ENCODE data around the gene ZBED6. TPM values are rescaled to one million over a fixed set of nuclear protein-coding genes. Genes with fewer than 3 reads are reported as not detected.

ZBED6 gene, protein sequence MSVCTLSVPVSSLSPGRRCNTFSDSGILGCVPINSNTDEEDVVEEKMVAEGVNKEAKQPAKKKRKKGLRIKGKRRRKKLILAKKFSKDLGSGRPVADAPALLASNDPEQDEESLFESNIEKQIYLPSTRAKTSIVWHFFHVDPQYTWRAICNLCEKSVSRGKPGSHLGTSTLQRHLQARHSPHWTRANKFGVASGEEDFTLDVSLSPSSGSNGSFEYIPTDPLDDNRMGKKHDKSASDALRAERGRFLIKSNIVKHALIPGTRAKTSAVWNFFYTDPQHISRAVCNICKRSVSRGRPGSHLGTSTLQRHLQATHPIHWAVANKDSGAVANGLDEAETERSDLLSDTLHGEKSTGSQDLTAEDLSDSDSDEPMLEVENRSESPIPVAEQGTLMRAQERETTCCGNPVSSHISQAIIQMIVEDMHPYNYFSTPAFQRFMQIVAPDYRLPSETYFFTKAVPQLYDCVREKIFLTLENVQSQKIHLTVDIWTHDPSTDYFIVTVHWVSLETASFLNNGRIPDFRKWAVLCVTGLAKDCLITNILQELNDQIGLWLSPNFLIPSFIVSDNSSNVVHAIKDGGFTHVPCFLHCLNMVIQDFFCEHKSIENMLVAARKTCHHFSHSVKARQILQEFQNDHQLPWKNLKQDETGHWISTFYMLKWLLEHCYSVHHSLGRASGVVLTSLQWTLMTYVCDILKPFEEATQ (N-terminal part only)
- polyA plus RNA-seq (2012; rRNA removed) = 2.5 and 3.2 TPM in 2 replicates
- polyA plus RNA-seq (2012; cell fraction: cytosol; rRNA removed) = 1.6 and 2.4 TPM in 2 replicates
- polyA plus RNA-seq (2012; cell fraction: nucleus; rRNA removed) = 3.7 and 6.8 TPM in 2 replicates

DNA sequence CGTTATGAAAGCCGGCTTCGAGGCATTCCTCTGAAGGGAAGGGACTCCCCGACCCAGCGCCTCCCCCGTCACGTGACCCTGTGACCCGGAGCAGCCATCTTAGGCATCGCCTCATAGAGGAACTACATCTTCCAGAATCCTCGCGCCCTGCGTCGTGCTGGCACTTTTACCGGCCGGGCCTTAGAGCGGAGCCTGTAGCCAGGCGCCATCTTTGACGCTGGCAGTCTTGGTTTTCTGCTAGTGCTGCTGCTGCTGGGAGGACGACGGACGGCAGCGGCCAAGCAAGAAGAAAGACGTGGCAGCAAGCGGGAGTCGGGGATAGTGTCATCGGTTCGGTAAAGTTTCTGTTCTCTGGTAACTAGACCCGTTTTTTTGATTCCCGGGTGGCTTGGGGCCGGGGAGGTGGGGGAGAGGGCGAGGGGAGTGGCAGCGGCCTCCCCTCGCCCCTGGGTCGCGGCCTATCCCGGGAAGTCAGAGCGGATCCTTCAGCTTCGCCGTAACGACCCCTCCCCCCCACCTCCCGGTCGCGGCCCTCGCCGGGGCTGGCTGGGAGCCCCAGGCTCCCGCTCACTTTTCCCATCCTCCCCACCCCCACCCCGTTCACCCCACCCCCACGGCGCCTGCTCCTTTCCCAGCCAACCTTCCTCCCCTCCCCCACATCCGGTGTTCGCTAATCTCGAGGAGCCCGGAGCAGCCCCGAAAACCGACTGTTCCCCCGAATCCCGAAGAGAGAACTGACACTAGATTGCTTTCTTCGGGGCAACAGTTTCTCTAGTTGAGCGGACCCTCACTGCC lies at the start of gene ZBED6, which contains the start of gene ZC3H11A:
Gene ZBED6 (plus strand): TSS at position 183 of the 795 bp plus-strand sequence. CDS start 1,900 bp downstream, outside the sequence.
Gene ZC3H11A (plus strand): TSS at position 183 of the 795 bp plus-strand sequence. CDS start 21,448 bp downstream, outside the sequence.
- Histone ChIP-seq H3K27ac (ENCODE audit: low read depth in 2 of 2, low read length in 1 of 2) (peak within 1 kb of the TSS; percentile 96 to 97), H2AFZ (ENCODE audit: low read depth) (peak within 1 kb of the TSS; percentile 98), H3K4me1 (ENCODE audit: control insufficient read depth in 1 of 2, insufficient read depth in 2 of 2, low read depth in 1 of 2, low read length in 1 of 2) (peaks cover 21 to 33% of the 10 kb centered on the region in 2 experiments; a peak in 3 of 4 replicates), H3F3A (replicated peaks; ENCODE audit: insufficient read depth) (peaks cover 11% of the 10 kb centered on the region), H3K4me3 (ENCODE audit: low read depth in 2 of 2, low read length in 1 of 2) (peak within 1 kb of the TSS; percentile 69 to 93), H3K9me3 (no peaks in the 10 kb centered on the region), H3K4me2 (peak within 1 kb of the TSS; percentile 95), H3K9me2 (no peaks in the 10 kb centered on the region), H4K20me1 (ENCODE audit: insufficient read depth) (peaks cover 43% of the 10 kb centered on the region), H3K9ac (peak within 1 kb of the TSS; percentile 97), H3K36me3 (replicated peaks in 1 of 2; ENCODE audit: control insufficient read depth in 1 of 2, insufficient read depth in 2 of 2, low read length in 1 of 2) (peaks cover 32 to 40% of the 10 kb centered on the region in 2 experiments), H3K79me2 (ENCODE audit: insufficient read depth) (peaks cover 48% of the 10 kb centered on the region), H3K27me3 (ENCODE audit: insufficient read depth) (no peaks in the 10 kb centered on the region)
- CTCF ChIA-PET = interaction anchor here (0.6 to 1.0 kb wide), 2 partner anchors 9 to 93 kb away, joined by 4 read pairs; no protein-coding TSS in a partner anchor
- DNase-seq = peak; percentile 93
- WGBS (ENCODE audit: low lambda C conversion rate) = 2% methylated on average over 49 of the region's 59 CpGs
- POLR2A ChIA-PET = no interaction called here
- no peak for TF ChIP-seq RCOR1 (IDR thresholded peaks at IDR 0.05; ENCODE audit: low read length)
- peak; percentile 84 for TF ChIP-seq CHD2 (IDR thresholded peaks at IDR 0.05; ENCODE audit: low read length, partially characterized antibody)
- 0 out of 2 replicates have a peak, but pooled peaks have one; percentile 67 for TF ChIP-seq POLR2AphosphoS5 (IDR thresholded peaks at IDR 0.05; ENCODE audit: low read depth, low read length)
- no peak for TF ChIP-seq FOSL2 (IDR thresholded peaks at IDR 0.05; ENCODE audit: borderline replicate concordance, low read depth)
- TF ChIP-seq GATA2 (CRISPR knock-in tag; IDR thresholded peaks at IDR 0.05) = no peak
- TF ChIP-seq SMC3 (IDR thresholded peaks at IDR 0.05; ENCODE audit: low read depth, low read length) = no peak
- TF ChIP-seq FOXJ3 (CRISPR knock-in tag; IDR thresholded peaks at IDR 0.05) = no peak
- TF ChIP-seq MXI1 (IDR thresholded peaks at IDR 0.05; ENCODE audit: low read depth, low read length) = peak; percentile 25; the same call in 1 of the 2 replicates
- TF ChIP-seq NRF1 (IDR thresholded peaks at IDR 0.05; ENCODE audit: low read depth, low read length) = no peak
- TF ChIP-seq RFX5 (IDR thresholded peaks at IDR 0.05; ENCODE audit: low read length) = no peak
- TF ChIP-seq, protein P1, sequence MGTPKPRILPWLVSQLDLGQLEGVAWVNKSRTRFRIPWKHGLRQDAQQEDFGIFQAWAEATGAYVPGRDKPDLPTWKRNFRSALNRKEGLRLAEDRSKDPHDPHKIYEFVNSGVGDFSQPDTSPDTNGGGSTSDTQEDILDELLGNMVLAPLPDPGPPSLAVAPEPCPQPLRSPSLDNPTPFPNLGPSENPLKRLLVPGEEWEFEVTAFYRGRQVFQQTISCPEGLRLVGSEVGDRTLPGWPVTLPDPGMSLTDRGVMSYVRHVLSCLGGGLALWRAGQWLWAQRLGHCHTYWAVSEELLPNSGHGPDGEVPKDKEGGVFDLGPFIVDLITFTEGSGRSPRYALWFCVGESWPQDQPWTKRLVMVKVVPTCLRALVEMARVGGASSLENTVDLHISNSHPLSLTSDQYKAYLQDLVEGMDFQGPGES (IDR thresholded peaks at IDR 0.05; ENCODE audit: low read depth, low read length) = no peak
- TF ChIP-seq RXRA (IDR thresholded peaks at IDR 0.05; ENCODE audit: borderline replicate concordance, low read depth) = no peak
- TF ChIP-seq EP300 (IDR thresholded peaks at IDR 0.05; ENCODE audit: borderline replicate concordance in 1 of 2, low read depth in 1 of 2, low read length in 1 of 2) = no peak
- TF ChIP-seq, protein P2, sequence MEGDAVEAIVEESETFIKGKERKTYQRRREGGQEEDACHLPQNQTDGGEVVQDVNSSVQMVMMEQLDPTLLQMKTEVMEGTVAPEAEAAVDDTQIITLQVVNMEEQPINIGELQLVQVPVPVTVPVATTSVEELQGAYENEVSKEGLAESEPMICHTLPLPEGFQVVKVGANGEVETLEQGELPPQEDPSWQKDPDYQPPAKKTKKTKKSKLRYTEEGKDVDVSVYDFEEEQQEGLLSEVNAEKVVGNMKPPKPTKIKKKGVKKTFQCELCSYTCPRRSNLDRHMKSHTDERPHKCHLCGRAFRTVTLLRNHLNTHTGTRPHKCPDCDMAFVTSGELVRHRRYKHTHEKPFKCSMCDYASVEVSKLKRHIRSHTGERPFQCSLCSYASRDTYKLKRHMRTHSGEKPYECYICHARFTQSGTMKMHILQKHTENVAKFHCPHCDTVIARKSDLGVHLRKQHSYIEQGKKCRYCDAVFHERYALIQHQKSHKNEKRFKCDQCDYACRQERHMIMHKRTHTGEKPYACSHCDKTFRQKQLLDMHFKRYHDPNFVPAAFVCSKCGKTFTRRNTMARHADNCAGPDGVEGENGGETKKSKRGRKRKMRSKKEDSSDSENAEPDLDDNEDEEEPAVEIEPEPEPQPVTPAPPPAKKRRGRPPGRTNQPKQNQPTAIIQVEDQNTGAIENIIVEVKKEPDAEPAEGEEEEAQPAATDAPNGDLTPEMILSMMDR (IDR thresholded peaks at IDR 0.05) = no peak
- TF ChIP-seq, protein P3, sequence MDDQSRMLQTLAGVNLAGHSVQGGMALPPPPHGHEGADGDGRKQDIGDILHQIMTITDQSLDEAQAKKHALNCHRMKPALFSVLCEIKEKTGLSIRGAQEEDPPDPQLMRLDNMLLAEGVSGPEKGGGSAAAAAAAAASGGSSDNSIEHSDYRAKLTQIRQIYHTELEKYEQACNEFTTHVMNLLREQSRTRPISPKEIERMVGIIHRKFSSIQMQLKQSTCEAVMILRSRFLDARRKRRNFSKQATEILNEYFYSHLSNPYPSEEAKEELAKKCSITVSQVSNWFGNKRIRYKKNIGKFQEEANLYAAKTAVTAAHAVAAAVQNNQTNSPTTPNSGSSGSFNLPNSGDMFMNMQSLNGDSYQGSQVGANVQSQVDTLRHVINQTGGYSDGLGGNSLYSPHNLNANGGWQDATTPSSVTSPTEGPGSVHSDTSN (IDR thresholded peaks at IDR 0.05) = 0 out of 2 replicates have a peak, but pooled peaks have one; percentile 13
- peak; percentile 60 for TF ChIP-seq GABPA (IDR thresholded peaks at IDR 0.05; ENCODE audit: low read depth)
- TF ChIP-seq NFIC (IDR thresholded peaks at IDR 0.05; ENCODE audit: borderline replicate concordance) = peak; percentile 42
- no peak for TF ChIP-seq EZH2phosphoT487 (IDR thresholded peaks at IDR 0.05; ENCODE audit: borderline replicate concordance, low read depth)
- TF ChIP-seq, protein P4, sequence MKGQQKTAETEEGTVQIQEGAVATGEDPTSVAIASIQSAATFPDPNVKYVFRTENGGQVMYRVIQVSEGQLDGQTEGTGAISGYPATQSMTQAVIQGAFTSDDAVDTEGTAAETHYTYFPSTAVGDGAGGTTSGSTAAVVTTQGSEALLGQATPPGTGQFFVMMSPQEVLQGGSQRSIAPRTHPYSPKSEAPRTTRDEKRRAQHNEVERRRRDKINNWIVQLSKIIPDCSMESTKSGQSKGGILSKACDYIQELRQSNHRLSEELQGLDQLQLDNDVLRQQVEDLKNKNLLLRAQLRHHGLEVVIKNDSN (IDR thresholded peaks at IDR 0.05; ENCODE audit: borderline replicate concordance, low read depth) = peak; percentile 97
- no peak for TF ChIP-seq JUND (IDR thresholded peaks at IDR 0.05)
- TF ChIP-seq, protein P5, sequence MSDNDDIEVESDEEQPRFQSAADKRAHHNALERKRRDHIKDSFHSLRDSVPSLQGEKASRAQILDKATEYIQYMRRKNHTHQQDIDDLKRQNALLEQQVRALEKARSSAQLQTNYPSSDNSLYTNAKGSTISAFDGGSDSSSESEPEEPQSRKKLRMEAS (IDR thresholded peaks at IDR 0.05; ENCODE audit: low read depth) = peak; percentile 82
- peak; percentile 46; the same call in 1 of the 2 replicates for TF ChIP-seq SIN3A (IDR thresholded peaks at IDR 0.05; ENCODE audit: borderline replicate concordance, low read depth, low read length)

Data from SK-N-SH (cell line).